GM23338 (cell line): ENCODE measurements around the gene NR1H3. TPM values are rescaled to one million over a fixed set of nuclear protein-coding genes. Genes with fewer than 3 reads are reported as not detected.

Experiments used
- ATAC-seq: fragments of 200-7000 bp; cut with Tn5 transposase; 3 replicates; pipeline ENCODE4 v1.9.1; 2020
- DNase-seq: peaks from one replicate; pipeline ENCODE4 v3.0.0-alpha.2; 2015; ENCODE audit warnings: low spot score
- H2AFZ ChIP-seq: fragments of 200-600 bp; sonication (generic); 2 replicates; pipeline ENCODE4 v1.8.0; 2016; ENCODE audit warnings: antibody characterized with exemption, mild to moderate bottlenecking, moderate library complexity
- H3F3A ChIP-seq: fragments of 200-600 bp; sonication (generic); replicated peaks from 2 replicates; pipeline ENCODE4 v1.8.0; 2017; ENCODE audit warnings: antibody characterized with exemption, mixed run types, low read depth
- H3K27ac ChIP-seq: fragments of 200-600 bp; sonication (generic); 2 replicates; pipeline ENCODE4 v1.6.1; 2016; ENCODE audit warnings: low read depth
- H3K27me3 ChIP-seq: fragments of 200-600 bp; sonication (generic); 2 replicates; pipeline ENCODE4 v1.8.0; 2016; ENCODE audit warnings: mild to moderate bottlenecking, mixed run types, moderate library complexity; ENCODE audit not compliant: insufficient read depth
- H3K36me3 ChIP-seq: fragments of 200-600 bp; sonication (generic); 2 replicates; pipeline ENCODE4 v1.8.0; 2016; ENCODE audit warnings: mild to moderate bottlenecking; ENCODE audit not compliant: insufficient read depth
- H3K4me1 ChIP-seq: fragments of 200-600 bp; sonication (generic); 2 replicates; pipeline ENCODE4 v1.8.0; 2016; ENCODE audit warnings: mild to moderate bottlenecking, moderate library complexity; ENCODE audit not compliant: insufficient read depth
- H3K4me2 ChIP-seq: fragments of 200-600 bp; sonication (generic); 2 replicates; pipeline ENCODE4 v1.7.1; 2017; ENCODE audit warnings: mixed run types
- H3K4me3 ChIP-seq: fragments of 200-600 bp; sonication (generic); 2 replicates; pipeline ENCODE4 v1.6.1; 2016; ENCODE audit warnings: mixed run types
- H3K79me2 ChIP-seq: fragments of 200-600 bp; sonication (generic); replicated peaks from 2 replicates; pipeline ENCODE4 v1.8.0; 2017; ENCODE audit warnings: mild to moderate bottlenecking; ENCODE audit not compliant: insufficient read depth
- H3K9me2 ChIP-seq: fragments of 200-600 bp; sonication (generic); 2 replicates; pipeline ENCODE4 v1.8.0; 2017; ENCODE audit not compliant: insufficient read depth
- H4K20me1 ChIP-seq: fragments of 200-600 bp; sonication (generic); replicated peaks from 2 replicates; pipeline ENCODE4 v1.8.0; 2017; ENCODE audit warnings: mild to moderate bottlenecking; ENCODE audit not compliant: insufficient read depth
- H3K27ac Mint-ChIP-seq: 2 replicates; pipeline ENCODE4 v1.8.0; 2020; ENCODE audit warnings: inconsistent platforms, mild to moderate bottlenecking, moderate library complexity, mixed read lengths
- H3K27me3 Mint-ChIP-seq: 3 replicates; pipeline ENCODE4 v1.8.0; 2022; ENCODE audit warnings: low read depth, mild to moderate bottlenecking, moderate library complexity, mixed read lengths, inconsistent platforms; ENCODE audit not compliant: insufficient read depth, poor library complexity
- H3K36me3 Mint-ChIP-seq: 3 replicates; pipeline ENCODE4 v1.8.0; 2021; ENCODE audit warnings: low read depth, mild to moderate bottlenecking, inconsistent platforms, moderate library complexity, mixed read lengths
- H3K4me1 Mint-ChIP-seq: 3 replicates; pipeline ENCODE4 v1.8.0; 2020; ENCODE audit warnings: mild to moderate bottlenecking, inconsistent platforms, mixed read lengths
- H3K4me3 Mint-ChIP-seq: 3 replicates; pipeline ENCODE4 v1.8.0; 2021; ENCODE audit warnings: moderate library complexity, mild to moderate bottlenecking, inconsistent platforms, mixed read lengths
- H3K9me3 Mint-ChIP-seq: 3 replicates; pipeline ENCODE4 v1.8.0; 2020; ENCODE audit warnings: moderate library complexity, mild to moderate bottlenecking, inconsistent platforms, mixed read lengths
- CREB1 ChIP-seq: fragments of 250-450 bp; sonication (Bioruptor Pico); IDR thresholded peaks from 2 replicates; pipeline ENCODE4 v1.5.0; 2020; ENCODE audit warnings: low read depth, mild to moderate bottlenecking, moderate library complexity
- CTCF ChIP-seq, 2 experiments: fragments of 200-600 bp in 1 of 2; sonication (generic) in 1 of 2; conservative IDR thresholded peaks; 2 replicates each; pipeline versions ENCODE4 v1.5.1 to v1.6.1; 2016 to 2017; ENCODE audit warnings: antibody characterized with exemption in 2 of 2, low read depth in 2 of 2, mild to moderate bottlenecking in 2 of 2, moderate library complexity in 1 of 2
- ETS1 ChIP-seq: IDR thresholded peaks from 2 replicates; pipeline ENCODE4 v1.6.1; 2016; ENCODE audit warnings: antibody characterized with exemption
- EZH2 ChIP-seq: fragments of 200-600 bp; sonication (generic); IDR thresholded peaks from one replicate; pipeline ENCODE4 v1.8.0; 2017; ENCODE audit warnings: antibody characterized with exemption, mild to moderate bottlenecking, low read depth; ENCODE audit not compliant: unreplicated experiment
- EZH2phosphoT487 ChIP-seq: fragments of 200-600 bp; sonication (generic); IDR thresholded peaks from one replicate; pipeline ENCODE4 v1.8.1; 2018; ENCODE audit warnings: antibody characterized with exemption; ENCODE audit not compliant: unreplicated experiment
- JUNB ChIP-seq: IDR thresholded peaks from one replicate; pipeline ENCODE4 v1.6.1; 2016; ENCODE audit warnings: antibody characterized with exemption; ENCODE audit not compliant: unreplicated experiment
- NANOG ChIP-seq: IDR thresholded peaks from 2 replicates; pipeline ENCODE4 v1.6.1; 2016; ENCODE audit warnings: antibody characterized with exemption, borderline replicate concordance
- POLR2AphosphoS5 ChIP-seq: IDR thresholded peaks from 2 replicates; pipeline ENCODE4 v1.6.1; 2016; ENCODE audit warnings: antibody characterized with exemption, low read depth
- REST ChIP-seq: IDR thresholded peaks from one replicate; pipeline ENCODE4 v1.6.1; 2018; ENCODE audit warnings: antibody characterized with exemption; ENCODE audit not compliant: unreplicated experiment
- STAT1 ChIP-seq: IDR thresholded peaks from one replicate; pipeline ENCODE4 v1.6.1; 2016; ENCODE audit warnings: antibody characterized with exemption; ENCODE audit not compliant: unreplicated experiment
- ZNF114 ChIP-seq: fragments of 250-450 bp; sonication (Bioruptor Pico); IDR thresholded peaks from 2 replicates; pipeline ENCODE4 v1.5.0; 2020; ENCODE audit warnings: mild to moderate bottlenecking, moderate library complexity
- ZNF331 ChIP-seq: fragments of 250-450 bp; sonication (Bioruptor Pico); IDR thresholded peaks from 2 replicates; pipeline ENCODE4 v1.5.0; 2020; ENCODE audit warnings: low read depth, mild to moderate bottlenecking, moderate library complexity
- ZNF462 ChIP-seq: fragments of 250-450 bp; sonication (Bioruptor Pico); IDR thresholded peaks from 2 replicates; pipeline ENCODE4 v1.5.0; 2020; ENCODE audit warnings: mild to moderate bottlenecking, moderate library complexity
- polyA plus RNA-seq: library from polyadenylated mRNA; unstranded; fragments of >200 nt; fragmentation: Nextera tagmentation; extraction: Ambion mirVana; gene quantifications from 2 replicates; pipeline ENCODE4 v1.2.1, GENCODE V29; 2016
- total RNA-seq: library from RNA; depleted of rRNA; stranded (reverse); fragments of >200 nt; shearing (Covaris generic); gene quantifications from 2 replicates; pipeline ENCODE4 v1.2.3, GENCODE V29; 2014

The NR1H3 gene
- total and polyA plus RNA-seq, 2 experiments from 2014 or later: 16.5 to 23.7 TPM

GRCh38 chr11:47280099-47280498 lies 22.3 kb downstream of the NR1H3 start:
- peaks cover 6% of the 10 kb centered on the region for H4K20me1 ChIP-seq
- H2AFZ ChIP-seq: no peak overlapping the region
- ATAC-seq (no peak), DNase-seq (no peak)
- no peaks in the 10 kb centered on the region for H3K9me2 ChIP-seq
- H3K4me1 ChIP-seq: no peaks in the 10 kb centered on the region
- H3K27me3 ChIP-seq: no peaks in the 10 kb centered on the region
- Mint-ChIP-seq H3K27ac (no peak overlapping the region), H3K9me3 (no peaks in the 10 kb centered on the region), H3K4me1 (peaks cover 14% of the 10 kb centered on the region; the same call in 2 of the 3 replicates), H3K4me3 (no peak overlapping the region), H3K27me3 (no peaks in the 10 kb centered on the region), H3K36me3 (peaks cover 75% of the 10 kb centered on the region)
- no peaks in the 10 kb centered on the region for H3F3A ChIP-seq
- no peaks in the 10 kb centered on the region for H3K79me2 ChIP-seq
- no peak overlapping the region for H3K4me3 ChIP-seq
- peaks cover 53% of the 10 kb centered on the region for H3K36me3 ChIP-seq
- no peak overlapping the region for H3K4me2 ChIP-seq
- no peak for TF ChIP-seq POLR2AphosphoS5
- TF ChIP-seq ZNF114 (CRISPR knock-in tag): no peak
- TF ChIP-seq JUNB: no peak
- no peak for TF ChIP-seq CTCF (conservative IDR thresholded peaks at IDR 0.05; ENCODE audit: low read depth in 2 of 2)
- no peak for TF ChIP-seq NANOG
- no peak for TF ChIP-seq CREB1 (CRISPR knock-in tag)
- no peak for TF ChIP-seq EZH2phosphoT487
- TF ChIP-seq ZNF331 (CRISPR knock-in tag): no peak
- no peak for TF ChIP-seq EZH2
- no peak for TF ChIP-seq ZNF462 (CRISPR knock-in tag)
- TF ChIP-seq STAT1: no peak
- no peak for TF ChIP-seq ETS1
- no peak for TF ChIP-seq REST
- H3K27ac ChIP-seq: no peak overlapping the region
